Mucosa of stomach (tissue), 1 donor: ENCODE measurements around the gene WDFY4.

Experiments
- H3K27me3 ChIP-seq: one replicate; pipeline ENCODE4 v1.7.0; 2013; ENCODE audit warnings: mild to moderate bottlenecking, low read length; ENCODE audit not compliant: control insufficient read depth, insufficient read depth
- H3K36me3 ChIP-seq: one replicate; pipeline ENCODE4 v1.7.0; 2013; ENCODE audit warnings: low read length; ENCODE audit not compliant: control insufficient read depth, insufficient read depth
- H3K4me1 ChIP-seq: one replicate; pipeline ENCODE4 v1.7.0; 2013; ENCODE audit warnings: mild to moderate bottlenecking, low read length; ENCODE audit not compliant: control insufficient read depth, insufficient read depth
- H3K4me3 ChIP-seq: one replicate; pipeline ENCODE4 v1.7.0; 2013; ENCODE audit warnings: low read length
- H3K9ac ChIP-seq: one replicate; pipeline ENCODE4 v1.7.0; 2013; ENCODE audit warnings: mild to moderate bottlenecking, low read length, moderate library complexity
- H3K9me3 ChIP-seq: one replicate; pipeline ENCODE4 v1.7.0; 2013; ENCODE audit warnings: mild to moderate bottlenecking, low read length, moderate library complexity; ENCODE audit not compliant: control insufficient read depth
- donor health status: Pancreatic carcinoma.

The WDFY4 gene

DNA sequence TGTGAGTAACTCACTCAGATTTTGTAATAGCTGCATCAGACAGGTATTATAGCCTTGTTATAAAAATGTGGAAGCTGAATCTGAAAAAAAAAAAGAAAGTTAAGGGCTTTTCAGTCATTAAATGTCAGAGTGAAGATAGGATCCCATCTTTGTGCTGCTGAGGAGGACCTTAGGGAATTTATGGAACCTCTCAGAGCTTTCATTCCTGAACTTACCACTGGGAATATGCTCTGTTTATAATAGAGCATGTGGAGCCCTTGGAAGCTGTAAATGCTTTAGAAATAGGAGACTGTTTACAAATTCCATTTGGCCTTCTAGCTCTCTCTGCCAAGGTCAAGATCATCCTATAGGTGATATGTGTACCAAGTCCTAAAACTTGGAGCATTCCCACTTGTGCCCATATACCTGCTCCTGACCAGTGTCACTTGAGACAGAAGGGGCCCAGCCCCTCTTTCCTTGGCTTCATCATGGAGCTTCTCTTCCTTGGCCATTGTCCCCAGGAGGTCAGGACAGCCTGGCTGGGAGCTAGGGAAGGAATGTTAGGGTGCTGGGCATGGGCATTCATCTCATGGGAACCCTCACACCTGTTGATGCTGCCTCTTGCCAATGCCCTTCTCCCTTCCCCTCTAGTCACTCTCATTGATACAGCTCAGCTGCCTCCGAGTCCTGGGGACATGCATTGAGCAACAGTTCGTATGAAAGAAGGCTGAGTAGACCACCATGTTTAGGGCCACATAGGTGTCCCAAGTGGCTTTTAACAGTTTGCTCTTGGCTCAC lies 149.7 kb downstream of the WDFY4 start:
- H3K36me3 ChIP-seq, result no peaks in the 10 kb centered on the region
- no peaks in the 10 kb centered on the region for H3K27me3 ChIP-seq
- H3K9me3 ChIP-seq, result no peaks in the 10 kb centered on the region
- H3K4me1 ChIP-seq, result no peaks in the 10 kb centered on the region
- H3K4me3 ChIP-seq, result no peak overlapping the region
- H3K9ac ChIP-seq, result no peak overlapping the region

DNA sequence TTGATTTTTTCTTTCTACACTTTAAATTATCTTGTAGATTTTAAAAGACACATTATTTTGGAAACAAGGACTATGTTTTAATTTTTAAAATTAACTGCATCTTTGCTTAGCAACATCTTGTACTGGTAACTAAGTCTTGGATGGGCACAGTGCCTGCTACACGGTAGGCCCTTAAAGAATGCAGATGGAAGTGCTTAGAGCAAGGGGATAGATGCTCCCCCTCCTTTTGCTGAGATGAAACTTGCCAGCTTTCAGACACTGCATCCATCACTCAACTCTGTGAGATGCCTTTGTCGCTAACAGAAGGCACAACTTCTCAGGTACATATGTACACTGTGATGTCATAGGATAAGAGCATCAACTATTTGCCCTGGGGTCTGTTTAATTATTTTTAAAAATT lies 151.1 kb downstream of the WDFY4 start:
- Histone ChIP-seq H3K36me3 (no peaks in the 10 kb centered on the region), H3K4me1 (no peaks in the 10 kb centered on the region), H3K27me3 (no peaks in the 10 kb centered on the region), H3K4me3 (no peak overlapping the region), H3K9ac (no peak overlapping the region), H3K9me3 (no peaks in the 10 kb centered on the region)

DNA sequence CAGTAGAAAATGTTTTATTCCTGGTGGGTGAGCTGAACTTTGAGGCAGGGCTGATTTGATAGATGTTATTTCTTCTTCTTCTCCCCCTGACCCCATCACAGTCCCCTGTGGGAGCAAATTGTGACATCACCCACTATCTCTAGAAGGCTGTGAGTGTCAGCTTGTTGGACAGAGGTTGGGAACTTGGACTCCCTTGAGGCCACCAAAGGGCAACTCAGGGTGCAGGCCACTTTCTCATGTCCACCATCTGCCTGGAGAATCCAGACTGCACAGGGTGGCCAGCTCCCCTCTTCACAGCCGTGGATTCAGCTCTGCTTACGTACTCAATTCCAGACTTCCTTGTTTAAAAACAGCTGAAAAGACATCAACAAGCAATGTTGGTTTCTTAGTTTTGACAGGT lies 151.9 kb downstream of the WDFY4 start:
- Histone ChIP-seq H3K9me3 (no peaks in the 10 kb centered on the region), H3K36me3 (no peaks in the 10 kb centered on the region), H3K4me3 (no peak overlapping the region), H3K9ac (no peak overlapping the region), H3K4me1 (no peaks in the 10 kb centered on the region), H3K27me3 (no peaks in the 10 kb centered on the region)

DNA sequence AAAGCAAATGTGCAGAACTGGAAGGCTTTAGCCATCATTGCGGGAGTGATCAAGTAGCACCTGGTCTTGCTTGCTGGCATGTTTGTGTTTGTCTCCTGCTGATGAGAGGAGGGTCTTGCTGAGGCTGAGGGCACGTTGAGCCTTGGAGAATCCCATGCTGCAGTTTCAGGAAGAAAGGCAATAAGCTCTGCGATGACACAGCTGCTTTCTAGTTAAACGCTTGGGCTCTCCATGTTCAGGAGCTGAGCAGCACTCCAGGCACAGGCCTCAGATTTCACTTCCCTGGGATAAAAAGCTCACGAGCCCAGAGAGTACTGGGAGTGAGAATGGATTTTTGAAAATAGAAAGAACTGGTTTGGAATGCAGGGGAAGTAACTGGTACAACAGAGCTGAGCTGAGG lies 154.2 kb downstream of the WDFY4 start:
- no peak overlapping the region for H3K4me3 ChIP-seq
- H3K9ac ChIP-seq, result no peak overlapping the region
- no peaks in the 10 kb centered on the region for H3K4me1 ChIP-seq

DNA sequence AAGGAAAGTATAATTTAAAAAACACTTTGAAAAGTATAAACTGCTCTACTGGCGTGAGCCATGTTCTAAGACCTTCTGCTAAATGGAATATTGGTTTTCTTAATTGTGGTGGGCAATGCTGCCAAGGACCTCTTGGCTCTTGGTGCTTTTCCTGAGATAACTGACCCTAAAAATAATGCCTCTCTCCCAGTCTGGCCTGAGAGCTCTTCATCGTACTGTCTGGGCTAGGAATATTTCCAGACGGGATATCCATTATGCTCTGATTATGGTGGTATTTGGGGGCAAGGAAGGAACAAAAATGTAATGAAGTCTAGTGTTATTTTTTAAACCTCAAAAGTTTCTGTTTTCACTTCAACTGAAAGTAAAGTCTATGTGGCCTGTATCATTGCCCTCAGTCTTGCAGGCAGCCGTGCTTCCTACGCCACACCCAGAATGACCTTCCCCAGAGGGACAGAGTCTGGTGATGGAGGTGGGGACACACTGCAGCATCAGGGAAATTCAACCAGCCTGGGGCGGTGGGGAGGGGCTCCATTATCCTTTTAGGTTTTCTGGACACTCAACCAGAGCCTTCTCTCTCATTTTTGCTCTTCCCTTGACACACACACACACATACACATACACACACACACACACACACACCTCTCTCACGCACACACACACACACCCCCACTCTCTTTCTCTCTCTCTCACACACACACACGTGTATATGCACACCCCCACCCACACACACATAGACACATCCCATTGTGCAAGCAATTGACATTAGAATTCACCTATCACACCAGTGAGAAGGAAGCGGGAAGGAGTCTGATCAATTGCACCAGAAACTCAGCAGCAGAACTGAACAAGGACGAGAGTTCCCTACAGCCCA lies 155.4 kb downstream of the WDFY4 start:
- H3K4me3 ChIP-seq, result no peak overlapping the region
- no peaks in the 10 kb centered on the region for H3K27me3 ChIP-seq
- H3K9ac ChIP-seq, result no peak overlapping the region
- no peaks in the 10 kb centered on the region for H3K9me3 ChIP-seq
- no peaks in the 10 kb centered on the region for H3K36me3 ChIP-seq
- no peaks in the 10 kb centered on the region for H3K4me1 ChIP-seq

More for the DNA sequence above, 154.2 kb downstream of the WDFY4 start:
- Histone ChIP-seq H3K27me3 (no peaks in the 10 kb centered on the region), H3K36me3 (no peaks in the 10 kb centered on the region), H3K9me3 (no peaks in the 10 kb centered on the region)

DNA sequence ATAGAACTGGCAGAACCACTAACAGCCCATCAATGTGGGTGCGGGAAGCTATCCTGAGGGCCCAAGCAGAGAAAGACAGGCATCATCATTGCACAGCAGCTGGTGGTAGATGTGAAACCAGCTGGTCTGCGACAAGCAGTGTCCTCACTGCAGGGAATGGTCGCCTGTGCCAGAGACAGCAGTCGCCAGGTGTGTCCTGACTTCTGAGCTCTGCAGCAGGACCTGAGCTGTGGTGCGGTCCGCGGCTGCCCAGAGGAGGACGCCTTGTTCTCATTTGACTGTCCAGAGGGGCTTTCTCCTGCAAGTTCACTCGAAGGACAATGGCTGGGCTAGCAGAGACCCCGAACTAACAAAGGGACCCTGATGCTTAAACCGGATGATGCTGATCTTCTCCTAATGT lies 157.6 kb downstream of the WDFY4 start:
- H3K4me3 ChIP-seq, result no peak overlapping the region
- no peaks in the 10 kb centered on the region for H3K4me1 ChIP-seq
- H3K9ac ChIP-seq, result no peak overlapping the region
- H3K9me3 ChIP-seq, result no peaks in the 10 kb centered on the region
- no peaks in the 10 kb centered on the region for H3K36me3 ChIP-seq
- H3K27me3 ChIP-seq, result no peaks in the 10 kb centered on the region

DNA sequence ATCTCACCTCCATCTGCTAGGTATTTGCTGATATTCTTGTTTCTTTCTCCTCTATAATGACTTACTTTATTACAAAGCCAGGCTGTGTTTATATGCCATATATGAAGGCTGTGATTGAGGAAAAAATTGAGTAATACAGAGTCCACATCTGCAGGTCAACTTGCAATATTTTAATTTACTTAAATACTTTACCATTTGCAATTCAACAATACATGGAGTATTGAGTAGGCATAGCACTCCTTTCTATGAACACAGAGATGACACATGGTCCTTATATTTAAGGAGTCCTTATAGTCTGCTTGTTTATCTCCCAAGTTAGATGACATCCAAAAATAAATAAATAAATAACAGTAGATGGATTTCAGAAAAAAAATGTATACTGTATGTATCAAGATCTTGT lies 158.5 kb downstream of the WDFY4 start:
- H3K27me3 ChIP-seq, result no peaks in the 10 kb centered on the region
- H3K9me3 ChIP-seq, result no peaks in the 10 kb centered on the region
- no peaks in the 10 kb centered on the region for H3K4me1 ChIP-seq
- H3K36me3 ChIP-seq, result no peaks in the 10 kb centered on the region
- no peak overlapping the region for H3K4me3 ChIP-seq
- no peak overlapping the region for H3K9ac ChIP-seq

DNA sequence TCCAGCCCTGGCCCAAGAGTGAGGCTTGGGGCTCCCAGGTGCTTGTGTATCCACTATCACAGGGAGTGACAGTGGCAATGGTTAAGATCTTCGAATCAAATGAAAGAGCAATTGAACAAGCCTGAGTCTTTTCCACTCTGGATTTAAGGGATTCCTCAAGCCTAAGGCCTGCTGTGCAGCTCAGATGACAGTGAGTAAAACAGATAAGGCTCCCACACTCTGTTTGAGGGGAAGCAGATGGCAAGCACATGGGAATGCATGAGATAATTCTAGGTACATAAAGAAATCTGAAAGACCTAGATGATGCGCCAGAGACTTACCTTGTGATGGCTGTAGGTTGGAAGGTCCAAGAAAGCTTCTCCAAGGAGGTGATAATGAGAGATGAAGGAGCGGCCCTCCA lies 159.9 kb downstream of the WDFY4 start:
- no peaks in the 10 kb centered on the region for H3K27me3 ChIP-seq
- H3K4me3 ChIP-seq, result no peak overlapping the region
- H3K4me1 ChIP-seq, result no peaks in the 10 kb centered on the region
- H3K36me3 ChIP-seq, result no peaks in the 10 kb centered on the region
- no peaks in the 10 kb centered on the region for H3K9me3 ChIP-seq
- H3K9ac ChIP-seq, result no peak overlapping the region

DNA sequence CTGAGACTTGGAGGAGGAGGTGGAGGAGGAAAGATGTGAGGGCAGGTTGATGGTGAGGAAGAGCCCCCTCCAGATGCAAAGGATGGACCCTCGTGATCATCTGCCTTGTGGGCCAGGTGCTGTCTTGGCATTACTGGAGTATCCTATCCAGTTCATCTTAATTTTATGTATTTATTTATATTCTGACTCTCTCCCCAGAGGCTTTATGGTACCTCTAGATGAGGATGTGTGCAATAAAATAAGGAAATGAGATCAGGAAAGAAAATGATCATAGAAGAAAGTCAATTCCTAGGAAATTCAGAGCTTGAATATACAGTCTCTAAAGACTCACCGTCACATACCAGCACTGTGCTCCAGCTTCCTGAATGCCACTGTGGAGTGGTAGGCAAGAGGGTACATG lies 160.8 kb downstream of the WDFY4 start:
- Histone ChIP-seq H3K4me3 (no peak overlapping the region), H3K4me1 (no peaks in the 10 kb centered on the region), H3K9me3 (no peaks in the 10 kb centered on the region), H3K27me3 (no peaks in the 10 kb centered on the region), H3K9ac (no peak overlapping the region), H3K36me3 (no peaks in the 10 kb centered on the region)

DNA sequence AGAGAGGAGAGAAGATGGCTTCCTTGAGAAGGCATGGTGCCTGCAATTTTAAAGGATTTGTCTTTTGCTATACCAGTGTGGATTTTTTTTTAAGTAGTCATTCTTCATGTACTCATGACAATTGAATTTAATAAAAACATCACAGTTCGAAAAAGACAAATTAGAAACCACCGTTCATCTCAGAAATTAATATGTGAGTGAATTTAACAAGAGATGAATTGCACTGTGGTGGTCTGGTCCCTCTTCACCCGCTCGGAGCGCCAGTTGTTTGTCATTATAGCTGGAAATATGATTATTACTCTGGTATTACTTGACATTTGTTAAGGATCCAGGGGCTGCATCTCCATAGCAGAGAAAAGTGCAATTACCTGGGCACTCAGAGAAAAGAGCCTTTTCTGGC lies 163.0 kb downstream of the WDFY4 start:
- Histone ChIP-seq H3K27me3 (no peaks in the 10 kb centered on the region), H3K4me3 (no peak overlapping the region), H3K36me3 (no peaks in the 10 kb centered on the region), H3K9ac (no peak overlapping the region), H3K4me1 (no peaks in the 10 kb centered on the region), H3K9me3 (no peaks in the 10 kb centered on the region)

DNA sequence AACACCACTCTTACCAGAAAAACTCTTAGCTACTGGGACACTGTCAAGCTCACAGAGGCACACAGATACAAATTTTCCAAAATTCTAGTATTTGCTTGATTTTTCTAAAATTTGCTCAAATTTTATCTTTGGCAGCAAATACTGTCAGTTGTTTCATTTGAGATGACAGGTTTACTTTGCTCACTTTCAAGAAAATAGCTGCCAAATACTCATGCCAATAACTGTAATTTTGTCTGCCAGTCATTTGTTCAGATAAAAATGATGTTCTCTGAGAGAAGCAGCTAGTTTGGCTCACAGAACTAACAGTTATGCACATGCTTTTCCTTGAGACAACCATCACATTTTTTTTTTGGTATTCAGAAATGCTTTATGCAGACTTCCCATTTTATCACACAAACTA lies 172.2 kb downstream of the WDFY4 start:
- H3K27me3 ChIP-seq, result no peaks in the 10 kb centered on the region
- H3K36me3 ChIP-seq, result no peaks in the 10 kb centered on the region
- no peaks in the 10 kb centered on the region for H3K9me3 ChIP-seq
- no peak overlapping the region for H3K9ac ChIP-seq
- no peaks in the 10 kb centered on the region for H3K4me1 ChIP-seq
- no peak overlapping the region for H3K4me3 ChIP-seq

DNA sequence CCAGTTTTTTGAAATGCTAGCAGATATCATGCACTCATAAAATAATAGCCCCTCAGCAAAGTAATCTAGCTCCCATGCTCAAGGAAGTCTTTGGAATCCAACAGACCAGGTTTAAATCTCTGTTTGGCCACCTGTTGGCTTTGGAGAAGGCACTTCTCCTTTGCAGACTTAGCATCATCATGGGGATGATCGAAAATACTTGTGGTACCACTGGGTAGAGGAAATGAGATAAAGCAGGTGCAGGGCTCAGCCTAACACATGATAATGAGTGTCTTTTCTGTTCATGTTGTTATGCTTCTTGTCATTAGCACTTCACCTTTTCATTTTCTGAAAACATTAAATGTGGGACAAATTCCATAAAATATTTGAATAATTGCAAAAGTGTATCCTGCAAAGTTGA lies 187.6 kb downstream of the WDFY4 start:
- H3K36me3 ChIP-seq, result no peaks in the 10 kb centered on the region
- H3K27me3 ChIP-seq, result no peaks in the 10 kb centered on the region
- no peaks in the 10 kb centered on the region for H3K9me3 ChIP-seq
- H3K9ac ChIP-seq, result no peak overlapping the region
- no peaks in the 10 kb centered on the region for H3K4me1 ChIP-seq
- no peak overlapping the region for H3K4me3 ChIP-seq
